GM19395 (cell line): Measurements from ENCODE around the gene USP32.

ENCODE experiments used
- ATAC-seq: cut with Tn5 transposase; IDR thresholded peaks from one replicate; pipeline ENCODE4 v1.9.1; 2021; ENCODE audit warnings: mild to moderate bottlenecking, moderate library complexity; ENCODE audit not compliant: unreplicated experiment

The USP32 gene

DNA sequence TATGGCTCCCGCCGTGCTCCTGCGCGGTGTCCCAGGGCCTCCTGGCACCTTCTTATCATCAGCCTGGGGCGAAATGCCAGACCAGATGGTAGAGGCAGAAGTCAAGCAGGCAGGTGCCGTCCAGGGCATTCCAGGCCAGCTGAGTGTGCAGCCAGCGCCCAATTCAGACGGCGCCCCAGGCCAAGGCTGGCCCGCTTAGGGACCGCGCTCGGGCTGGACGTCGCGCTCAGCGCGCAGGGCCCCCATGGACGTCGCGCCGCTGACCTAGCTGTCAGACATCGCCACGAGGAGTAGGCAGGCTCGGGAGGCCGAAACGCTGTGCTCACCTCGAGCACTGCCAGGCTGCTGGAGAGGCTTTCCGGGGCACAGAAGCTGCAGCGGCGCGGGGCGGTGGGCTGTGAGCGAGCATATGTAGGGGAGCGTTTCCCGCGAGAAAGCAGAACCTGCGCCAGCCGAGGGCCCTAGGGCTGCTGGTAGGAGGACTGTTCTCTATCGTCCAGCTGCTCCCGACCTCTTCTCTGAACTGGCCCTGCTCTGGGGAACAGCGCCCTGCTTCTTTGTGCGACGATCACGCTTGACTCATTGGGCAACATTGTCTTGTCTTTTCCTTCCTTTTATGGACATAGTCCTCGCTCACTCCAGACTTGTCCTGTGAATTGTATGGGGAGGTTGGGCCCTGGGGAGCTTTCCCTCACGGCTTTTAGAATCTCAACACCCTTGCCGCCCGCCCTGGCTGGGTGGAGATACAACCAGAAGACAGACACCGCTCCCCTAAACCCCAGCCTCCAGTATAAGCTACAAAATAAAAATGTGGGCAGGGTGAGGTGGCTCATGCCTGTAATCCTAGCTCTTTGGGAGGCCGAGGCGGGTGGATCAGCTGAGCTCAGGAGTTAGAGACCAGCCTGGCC lies 250.6 kb downstream of the USP32 start:
- no peak for ATAC-seq

- no peak for ATAC-seq
These were observed 252.3 kb downstream of the USP32 start for GRCh38 chr17:60139438-60140285.

- ATAC-seq, result no peak
These were observed 253.0 kb downstream of the USP32 start for GRCh38 chr17:60138769-60139437.

- no peak for ATAC-seq
These were observed 254.2 kb downstream of the USP32 start for GRCh38 chr17:60137731-60138130.

DNA sequence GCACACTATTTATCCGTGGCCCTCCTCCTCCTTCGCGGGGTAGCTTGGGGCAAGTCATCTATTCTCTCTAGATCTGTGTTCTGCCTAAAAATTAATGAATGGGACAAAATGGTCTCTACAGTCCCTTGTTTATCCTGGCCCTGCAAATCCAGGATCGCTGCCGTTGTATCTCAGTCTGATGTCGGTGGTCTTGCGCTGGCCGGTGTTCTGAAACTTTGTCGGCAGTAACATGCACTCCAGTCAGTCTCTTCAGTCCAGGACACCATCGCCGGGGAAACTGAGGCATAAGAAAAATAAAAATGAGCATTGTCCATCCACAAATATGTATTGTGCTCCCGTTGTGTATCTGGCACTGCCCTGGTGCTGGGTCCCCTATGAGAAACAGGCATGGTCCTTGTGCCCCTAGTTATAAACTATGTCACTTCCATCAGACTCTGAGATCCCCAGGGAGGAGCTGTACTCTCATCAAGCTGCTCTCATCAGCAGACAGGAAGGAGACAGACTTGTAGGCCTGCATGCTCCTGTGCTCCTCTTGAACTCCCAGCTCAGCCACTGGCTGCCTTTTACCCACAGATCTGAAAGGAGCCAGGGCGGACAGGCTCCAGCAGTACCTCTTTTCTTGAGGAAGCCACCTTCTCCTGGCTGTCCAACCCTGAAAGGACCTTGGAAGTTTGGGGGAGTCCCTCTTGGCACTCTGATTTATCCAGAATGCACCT lies 255.8 kb downstream of the USP32 start:
- no peak for ATAC-seq

DNA sequence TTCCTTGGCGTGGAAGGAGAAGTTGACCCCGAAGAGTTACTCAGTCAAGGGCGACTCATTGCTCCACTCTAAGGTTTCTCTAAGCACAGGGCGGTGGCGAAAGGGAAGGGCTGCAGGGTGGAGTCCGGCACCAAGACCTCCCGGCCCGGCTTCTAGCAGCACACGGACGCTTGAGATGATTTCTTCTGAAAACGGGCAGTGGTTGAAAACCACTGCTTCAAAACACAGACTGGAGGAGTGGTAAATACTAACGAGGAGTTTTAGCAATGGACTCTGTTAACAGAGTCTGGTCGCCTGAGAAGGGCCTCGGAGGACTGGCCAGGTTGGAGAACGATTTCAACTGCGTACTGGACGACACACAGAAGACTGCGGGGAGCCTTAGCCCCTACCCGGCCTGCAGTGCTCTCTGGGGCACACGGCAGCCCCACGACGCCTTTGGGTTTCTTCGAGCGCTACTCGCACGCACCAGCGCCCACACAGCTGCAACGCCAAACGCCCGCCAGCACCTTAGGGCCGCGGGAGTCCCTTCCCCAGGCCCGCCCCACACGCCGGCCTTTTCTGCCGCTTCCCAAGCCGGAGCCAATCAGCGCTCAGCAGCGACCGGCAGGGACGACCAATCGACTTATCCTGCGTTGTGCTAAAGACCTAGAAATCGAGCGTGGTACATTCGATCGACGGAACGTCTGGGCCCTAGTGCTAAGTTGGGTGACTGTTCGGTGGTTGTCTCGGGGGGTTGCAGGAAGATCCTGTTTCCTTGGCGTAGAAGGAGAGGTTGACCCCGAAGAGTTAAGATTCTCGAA lies 256.6 kb downstream of the USP32 start:
- ATAC-seq, result peak; percentile 86

DNA sequence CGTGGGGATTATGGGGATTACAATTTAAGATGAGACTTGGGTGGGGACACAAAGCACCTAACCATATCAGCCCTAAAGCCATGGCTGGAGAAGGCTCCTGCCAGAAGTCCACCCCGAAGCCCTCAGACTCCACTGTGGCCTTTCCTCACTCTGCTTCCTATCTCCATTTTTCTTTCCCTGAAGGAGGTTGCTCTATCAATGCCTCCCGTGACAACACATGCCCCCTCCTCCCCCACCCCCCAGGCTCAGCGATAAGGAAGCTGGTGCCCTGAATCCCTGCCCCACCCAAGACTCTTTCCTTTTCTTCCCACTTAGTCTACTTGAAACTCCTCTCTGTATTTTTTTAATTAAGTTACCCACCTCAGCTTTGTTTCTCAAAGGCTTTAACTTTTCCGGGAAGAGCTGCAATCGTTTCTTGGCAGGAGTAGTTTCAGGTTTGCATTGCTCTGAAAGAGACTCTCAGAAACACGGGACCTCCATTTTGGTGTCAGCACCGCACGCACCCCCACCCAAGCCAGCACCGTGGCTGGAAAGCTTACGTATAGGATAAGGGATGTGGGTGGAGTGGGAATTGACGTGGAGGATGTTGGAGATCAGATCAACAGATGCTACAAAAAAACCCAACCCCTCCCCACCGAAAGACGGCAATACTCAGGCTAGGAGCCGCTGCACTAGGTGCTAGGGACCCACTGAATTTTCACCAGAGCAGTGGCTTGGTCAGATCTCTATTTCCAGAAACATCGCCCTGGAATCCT lies 257.4 kb downstream of the USP32 start:
- no peak for ATAC-seq

DNA sequence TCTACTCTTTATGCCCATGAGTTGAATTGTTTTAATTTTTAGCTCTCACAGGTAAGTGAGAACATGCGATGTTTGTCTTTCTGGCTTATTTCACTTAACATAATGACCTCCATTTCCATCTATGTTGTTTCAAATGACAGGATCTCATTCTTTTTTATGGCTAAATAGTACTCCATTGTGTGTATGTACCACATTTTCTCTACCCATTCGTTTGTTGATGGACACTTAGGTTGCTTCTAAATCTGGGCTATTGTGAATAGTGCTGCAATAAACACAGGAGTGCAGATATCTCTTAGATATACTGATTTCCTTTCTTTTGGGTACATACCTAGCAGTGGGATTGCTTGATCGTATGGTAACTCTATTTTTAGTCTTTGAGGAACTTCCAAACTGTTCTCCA lies 261.5 kb downstream of the USP32 start:
- no peak for ATAC-seq

DNA sequence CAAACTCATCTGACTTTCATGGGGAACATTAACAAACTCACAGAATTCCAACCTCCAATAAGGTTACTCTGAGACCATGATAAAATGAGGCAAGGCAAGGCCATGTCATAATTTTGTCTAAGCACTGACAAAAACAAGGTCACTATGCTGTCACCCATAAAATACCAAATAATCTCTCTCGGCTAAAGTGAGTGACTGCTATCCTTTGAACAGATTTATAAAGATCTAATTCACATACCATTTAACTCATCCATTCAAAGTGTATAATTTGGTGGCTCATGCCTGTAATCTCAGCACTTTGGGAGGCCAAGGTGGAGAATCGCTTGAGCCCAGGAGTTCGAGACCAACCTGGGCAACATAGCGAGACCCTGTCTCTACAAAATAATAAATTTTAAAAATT lies 262.8 kb downstream of the USP32 start:
- ATAC-seq, result no peak
